Measurements from ENCODE around the gene WTAP.

Gene WTAP

DNA sequence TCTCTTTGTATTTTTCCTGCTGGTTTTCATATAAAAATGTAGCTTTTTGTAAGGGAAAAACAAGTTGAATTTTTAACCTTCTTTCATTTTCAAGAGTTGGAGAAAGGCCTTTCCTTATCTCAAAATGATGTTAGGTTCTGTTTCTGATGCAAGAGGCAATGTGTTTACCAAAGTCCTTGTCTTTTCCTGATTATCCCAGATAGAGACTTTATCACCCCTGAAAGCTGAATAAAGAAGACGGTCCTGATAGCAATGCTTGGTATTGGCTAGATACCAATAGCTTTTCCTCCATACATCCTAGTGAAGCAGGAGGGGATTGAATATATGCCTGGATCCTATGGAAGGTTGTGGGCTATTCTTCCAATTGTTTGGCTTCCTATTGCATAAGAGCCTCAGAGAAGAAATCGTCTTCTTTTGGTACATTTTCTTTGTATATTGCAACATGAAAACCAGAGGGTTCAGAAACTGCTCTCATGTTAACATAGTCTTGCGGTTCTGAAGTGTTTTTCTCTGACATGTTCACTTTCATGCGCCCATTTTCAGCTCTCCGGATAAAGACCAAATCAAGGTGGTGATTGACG lies 78.2 kb downstream of the WTAP start:
- DNase-seq (ENCODE audit: low spot score), result no peak

All from NAMALWA (cell line).